Measurements from ENCODE around the gene IPPK. TPM values are rescaled to one million over a fixed set of nuclear protein-coding genes. Genes with fewer than 3 reads are reported as not detected.

The IPPK gene
- total and polyA plus RNA-seq, 2 of the 8 experiments (the other 6 are each of a cell fraction or from before 2014, with no cell fraction given): 10.5 to 13.6 TPM

DNA sequence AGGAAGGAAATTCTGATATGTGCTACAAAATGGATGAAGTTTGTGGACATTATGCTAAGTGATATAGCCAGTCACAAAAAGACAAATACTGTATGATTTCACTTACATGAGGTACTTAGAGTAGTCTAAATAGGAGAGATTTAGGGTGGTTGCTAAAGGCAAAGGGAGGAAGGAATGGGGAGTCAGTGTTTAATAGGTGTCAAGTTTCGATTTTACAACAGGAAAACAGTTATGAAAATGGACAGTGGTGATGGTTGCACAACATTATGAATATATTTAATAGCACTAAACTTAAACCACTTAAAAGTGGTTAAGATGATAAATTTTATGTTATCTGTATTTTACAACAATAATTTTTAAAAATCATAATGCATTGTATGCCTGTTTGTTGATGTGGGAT, 93.8 kb downstream of the IPPK start:
- DNase-seq (ENCODE audit: low read depth in 1 of 2, low spot score in 2 of 2) (no peak), FAIRE-seq (no peak)
- no peak overlapping the region for H3K18ac ChIP-seq (ENCODE audit: extremely low read depth, low read length)
- no peak overlapping the region for H3K27ac ChIP-seq (ENCODE audit: low read depth, low read length)
- no peak overlapping the region for H4K5ac ChIP-seq (ENCODE audit: insufficient read length, low read depth, low read length)
- ChIA-PET POLR2A (ENCODE audit: partially characterized antibody) (no interaction called here), CTCF (ENCODE audit: partially characterized antibody) (no interaction called here)
- no peak overlapping the region for H3K4me3 ChIP-seq (ENCODE audit: extremely low read depth in 1 of 4, insufficient read depth in 2 of 4, low read depth in 3 of 4, low read length in 4 of 4)
- H2BK15ac ChIP-seq (ENCODE audit: low read length): no peak overlapping the region
- no peaks in the 10 kb centered on the region for H3K23me2 ChIP-seq (ENCODE audit: low read depth, low read length)
- H3K56ac ChIP-seq (replicated peaks; ENCODE audit: insufficient read length, low read depth, low read length): no peak overlapping the region
- no peak overlapping the region for H4K8ac ChIP-seq (ENCODE audit: extremely low read depth, insufficient read depth, low read length)
- TF ChIP-seq CREB1 (IDR thresholded peaks at IDR 0.05) (no peak), RBBP5 (IDR thresholded peaks at IDR 0.05; ENCODE audit: borderline replicate concordance, low read depth, low read length) (no peak), CHD1 (IDR thresholded peaks at IDR 0.05; ENCODE audit: low read depth, low read length) (no peak), POLR2A (IDR thresholded peaks at IDR 0.05; ENCODE audit: control extremely low read depth in 1 of 2, low read depth in 2 of 2, low read length in 2 of 2) (no peak), SRF (IDR thresholded peaks at IDR 0.05; ENCODE audit: low read depth, low read length) (no peak)
- H3K4me2 ChIP-seq (ENCODE audit: insufficient read depth in 1 of 2, low read depth in 2 of 2, low read length in 2 of 2): no peak overlapping the region
- no peak overlapping the region for H2BK120ac ChIP-seq (replicated peaks; ENCODE audit: low read depth, low read length)
- WGBS, 2 experiments (ENCODE audit: extremely low coverage in 1 of 2, insufficient coverage in 1 of 2, insufficient read length in 1 of 2, insufficient replicate concordance in 2 of 2, low coverage in 1 of 2, low lambda C conversion rate in 2 of 2, missing lambda C conversion rate in 1 of 2): 89% methylated on average over 1 of the region's 1 CpG; no CpG with 5 or more reads in 1 of the 2 experiments
- H2BK5ac ChIP-seq (ENCODE audit: low read depth, low read length): no peak overlapping the region
- no peak overlapping the region for H2AFZ ChIP-seq (ENCODE audit: low read length)
- H3K36me3 ChIP-seq (ENCODE audit: control insufficient read depth in 2 of 4, insufficient read depth in 4 of 4, low read length in 3 of 4): no peaks in the 10 kb centered on the region
- H3K79me1 ChIP-seq (ENCODE audit: low read depth, low read length): no peaks in the 10 kb centered on the region
- H3K79me2 ChIP-seq (ENCODE audit: control insufficient read depth in 1 of 2, insufficient read depth in 2 of 2, low read length in 2 of 2): no peaks in the 10 kb centered on the region
- H3K14ac ChIP-seq (ENCODE audit: insufficient read length): no peak overlapping the region
- H4K91ac ChIP-seq (replicated peaks; ENCODE audit: insufficient read length, low read length): no peak overlapping the region
- H3K9me3 ChIP-seq (ENCODE audit: insufficient read depth in 2 of 2, low read depth in 1 of 2, low read length in 1 of 2): peaks cover 3 to 9% of the 10 kb centered on the region in 2 experiments; a peak in 1 of 4 replicates
- no peak overlapping the region for H3K23ac ChIP-seq (ENCODE audit: insufficient read length)
- no peak overlapping the region for H2BK12ac ChIP-seq (ENCODE audit: low read depth, low read length)
- no peak overlapping the region for H3K4ac ChIP-seq (replicated peaks; ENCODE audit: insufficient read length, low read depth, low read length)
- H4K20me1 ChIP-seq (replicated peaks in 1 of 2; ENCODE audit: control insufficient read depth in 1 of 2, insufficient read depth in 2 of 2, low read length in 2 of 2): no peaks in the 10 kb centered on the region
- H3K27me3 ChIP-seq (replicated peaks in 1 of 4; ENCODE audit: control insufficient read depth in 3 of 4, extremely low read depth in 1 of 4, insufficient read depth in 3 of 4, low read length in 3 of 4): no peaks in the 10 kb centered on the region
- H2BK20ac ChIP-seq (ENCODE audit: low read length): no peak overlapping the region
- no peak overlapping the region for H2AK5ac ChIP-seq (ENCODE audit: low read depth, low read length)
- H3K9ac ChIP-seq (replicated peaks in 1 of 4; ENCODE audit: extremely low read depth in 1 of 4, low read depth in 3 of 4, low read length in 3 of 4): no peak overlapping the region
- no peaks in the 10 kb centered on the region for H3K4me1 ChIP-seq (replicated peaks in 1 of 4; ENCODE audit: control insufficient read depth in 3 of 4, insufficient read depth in 4 of 4, low read length in 3 of 4)

All from H1 (cell line).